Lower leg skin (tissue), 4 donors: ENCODE measurements around the gene RHO. TPM values are rescaled to one million over a fixed set of nuclear protein-coding genes. Genes with fewer than 3 reads are reported as not detected.
"Not testable (repeated sequence)": the region's sequence is repeated elsewhere in the genome, so short reads cannot be mapped to it uniquely, and the experiment has no call there.

Experiments used
- DNase-seq, 2 donors: peaks; one replicate each; pipeline ENCODE4 v3.0.0-alpha.2; 2019; ENCODE audit warnings: low spot score in 2 of 2
- H3K4me3 ChIP-seq: fragments of 200-600 bp; sonication (generic); 2 replicates; pipeline ENCODE4 v1.5.1; 2017; ENCODE audit warnings: mild to moderate bottlenecking, low read depth; ENCODE audit not compliant: poor library complexity, severe bottlenecking
- POLR2A ChIP-seq, 2 donors: fragments of 450-650 bp; IDR thresholded peaks; one replicate each; pipeline ENCODE4 v1.6.1; 2016 to 2017; ENCODE audit warnings: antibody characterized with exemption in 2 of 2, mild to moderate bottlenecking in 1 of 2, moderate library complexity in 1 of 2
- WGBS, 2 donors: methylation state at CpG; one replicate each; pipeline ENCODE4 v1.1.5; 2018; 5-methylcytosine and 5-hydroxymethylcytosine counted together
- intact Hi-C: fragments of 100-400 bp; cut with DNase I; formaldehyde crosslinking; loops from one replicate; pipeline ENCODE4 v1.15.0; 2023; ENCODE audit warnings: low total_unique reads
- total RNA-seq, 4 donors: library from RNA; depleted of rRNA; stranded (reverse); fragments of >200 nt; gene quantifications; one replicate each; pipeline ENCODE4 v1.1.0, GENCODE V29; 2016
- TF ChIP-seq, protein P1 (sequence below), 3 donors: fragments of 450-650 bp; IDR thresholded peaks; one replicate each; pipeline ENCODE4 v1.5.1; 2016; ENCODE audit warnings: antibody characterized with exemption in 3 of 3, mild to moderate bottlenecking in 3 of 3, moderate library complexity in 2 of 3

Gene RHO
- total RNA-seq, 4 donors from 2014 or later, result not detected

DNA sequence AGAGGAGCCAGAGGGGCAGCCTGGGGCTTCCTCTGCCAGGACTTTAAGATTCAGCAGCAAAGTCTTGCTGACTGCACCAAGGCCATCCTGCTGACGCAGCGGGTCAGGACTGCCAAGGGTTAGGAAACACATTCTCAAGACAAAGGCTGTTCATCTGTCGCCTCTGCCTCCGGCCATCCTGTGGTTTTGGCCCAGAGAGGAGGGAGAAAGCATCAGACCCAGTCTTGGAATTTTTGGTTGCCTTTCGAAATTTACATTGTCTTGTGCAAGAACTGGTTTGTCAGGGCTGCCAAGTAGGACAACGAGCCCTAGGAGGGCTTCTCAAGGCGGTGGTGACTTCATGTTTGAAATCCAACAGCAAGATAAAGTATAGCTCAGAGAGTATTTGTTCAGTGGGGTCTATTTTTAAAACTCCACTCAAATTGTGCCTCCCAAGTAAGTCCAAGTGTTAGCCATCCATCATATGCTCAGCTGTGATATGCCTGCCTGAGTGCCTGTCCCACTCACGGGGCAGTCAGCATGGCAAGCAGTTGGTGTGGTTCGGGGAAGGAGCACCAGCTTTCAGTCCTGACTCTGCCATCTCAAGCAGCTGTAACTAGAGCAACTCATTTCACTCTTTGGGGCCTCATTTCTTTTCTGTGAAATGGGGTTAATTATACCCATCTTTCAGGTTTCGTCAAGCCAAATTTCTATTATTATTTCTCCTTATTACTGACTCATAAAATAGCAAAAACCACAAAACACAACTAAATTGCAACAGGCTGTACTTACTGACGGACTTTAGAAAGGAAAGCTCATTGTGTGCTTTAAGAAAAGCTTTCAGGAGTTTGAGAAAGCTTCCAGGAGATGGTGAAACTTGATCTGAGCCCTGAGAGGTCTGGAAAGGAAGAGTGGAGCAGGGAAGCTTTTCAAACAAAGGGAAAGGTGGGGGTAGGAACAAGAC is 42.4 kb upstream of the RHO start:
- intact Hi-C loops, result loop anchor here (10.0 kb wide), 1 partner anchor 339 kb away; no protein-coding TSS in a partner anchor
- TF ChIP-seq, protein P1, sequence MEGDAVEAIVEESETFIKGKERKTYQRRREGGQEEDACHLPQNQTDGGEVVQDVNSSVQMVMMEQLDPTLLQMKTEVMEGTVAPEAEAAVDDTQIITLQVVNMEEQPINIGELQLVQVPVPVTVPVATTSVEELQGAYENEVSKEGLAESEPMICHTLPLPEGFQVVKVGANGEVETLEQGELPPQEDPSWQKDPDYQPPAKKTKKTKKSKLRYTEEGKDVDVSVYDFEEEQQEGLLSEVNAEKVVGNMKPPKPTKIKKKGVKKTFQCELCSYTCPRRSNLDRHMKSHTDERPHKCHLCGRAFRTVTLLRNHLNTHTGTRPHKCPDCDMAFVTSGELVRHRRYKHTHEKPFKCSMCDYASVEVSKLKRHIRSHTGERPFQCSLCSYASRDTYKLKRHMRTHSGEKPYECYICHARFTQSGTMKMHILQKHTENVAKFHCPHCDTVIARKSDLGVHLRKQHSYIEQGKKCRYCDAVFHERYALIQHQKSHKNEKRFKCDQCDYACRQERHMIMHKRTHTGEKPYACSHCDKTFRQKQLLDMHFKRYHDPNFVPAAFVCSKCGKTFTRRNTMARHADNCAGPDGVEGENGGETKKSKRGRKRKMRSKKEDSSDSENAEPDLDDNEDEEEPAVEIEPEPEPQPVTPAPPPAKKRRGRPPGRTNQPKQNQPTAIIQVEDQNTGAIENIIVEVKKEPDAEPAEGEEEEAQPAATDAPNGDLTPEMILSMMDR (IDR thresholded peaks at IDR 0.05), result no peak
- no peak for TF ChIP-seq POLR2A (IDR thresholded peaks at IDR 0.05)
- 45 to 51% methylated on average over 11 of the region's 11 CpGs for WGBS, 2 donors
- no peak overlapping the region for H3K4me3 ChIP-seq
- peak; percentile 92 to 98 for DNase-seq

DNA sequence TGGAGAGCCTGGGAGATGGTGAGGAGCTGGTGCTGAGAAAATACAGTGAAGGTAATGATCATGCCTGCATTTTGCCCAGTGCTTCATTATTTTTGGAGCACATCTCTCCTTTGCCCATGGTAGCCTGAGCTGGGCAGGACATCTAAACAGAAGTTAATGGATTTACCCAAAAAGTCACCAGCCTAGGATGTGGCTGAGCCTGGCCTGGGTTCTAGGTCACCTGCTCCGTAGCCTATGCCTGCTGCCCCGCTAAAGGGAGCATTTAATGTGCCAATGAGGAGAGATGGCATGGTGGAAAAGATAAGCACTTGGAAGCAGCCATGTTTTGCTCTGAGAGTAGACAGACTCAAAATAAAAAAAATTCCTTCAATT is 41.8 kb upstream of the RHO start:
- no peak overlapping the region for H3K4me3 ChIP-seq
- 90 to 98% methylated on average over 2 of the region's 2 CpGs for WGBS, 2 donors
- TF ChIP-seq POLR2A (IDR thresholded peaks at IDR 0.05), result no peak
- TF ChIP-seq, protein P1 (IDR thresholded peaks at IDR 0.05), result no peak
- DNase-seq, result no peak
- intact Hi-C loops, result loop anchor here (10.0 kb wide), 1 partner anchor 338 kb away; no protein-coding TSS in a partner anchor

DNA sequence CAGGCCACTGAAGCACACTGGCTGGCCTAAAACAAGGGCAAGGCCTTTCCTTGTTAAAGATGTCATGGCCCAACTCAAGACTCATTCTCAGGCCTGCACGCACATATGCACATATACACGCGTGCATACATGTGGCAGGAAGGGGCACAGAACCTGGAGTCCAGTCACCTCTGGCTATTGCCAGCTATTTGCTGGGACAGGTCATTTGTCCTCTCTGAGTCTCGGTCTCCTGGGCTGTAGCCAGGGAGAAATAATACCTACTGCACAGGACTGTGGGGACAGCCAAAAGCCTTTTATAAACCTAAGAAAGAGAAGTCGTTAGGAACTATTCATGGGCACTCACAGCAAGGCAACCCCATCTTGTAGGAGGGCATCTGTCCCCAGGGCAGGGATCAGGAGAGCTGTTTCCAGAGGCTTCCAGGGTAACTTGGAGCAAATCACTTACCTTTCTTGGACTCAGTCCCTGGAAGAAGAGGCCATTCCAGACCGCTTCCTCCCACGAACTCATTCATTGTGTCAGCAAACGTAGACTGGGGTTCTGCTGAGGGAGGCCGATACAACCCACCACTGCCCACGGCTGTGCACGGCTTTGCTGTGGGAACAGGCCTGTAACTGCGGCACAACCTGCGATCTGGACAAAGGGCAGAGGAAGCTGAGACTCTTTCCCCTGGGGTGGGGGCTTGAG is 41.1 kb upstream of the RHO start:
- intact Hi-C loops, result loop anchor here (10.0 kb wide), 1 partner anchor 337 kb away; no protein-coding TSS in a partner anchor
- H3K4me3 ChIP-seq, result no peak overlapping the region
- DNase-seq, result no peak
- 88 to 90% methylated on average over 13 of the region's 13 CpGs for WGBS, 2 donors
- no peak for TF ChIP-seq POLR2A (IDR thresholded peaks at IDR 0.05)
- TF ChIP-seq, protein P1 (IDR thresholded peaks at IDR 0.05), result no peak

DNA sequence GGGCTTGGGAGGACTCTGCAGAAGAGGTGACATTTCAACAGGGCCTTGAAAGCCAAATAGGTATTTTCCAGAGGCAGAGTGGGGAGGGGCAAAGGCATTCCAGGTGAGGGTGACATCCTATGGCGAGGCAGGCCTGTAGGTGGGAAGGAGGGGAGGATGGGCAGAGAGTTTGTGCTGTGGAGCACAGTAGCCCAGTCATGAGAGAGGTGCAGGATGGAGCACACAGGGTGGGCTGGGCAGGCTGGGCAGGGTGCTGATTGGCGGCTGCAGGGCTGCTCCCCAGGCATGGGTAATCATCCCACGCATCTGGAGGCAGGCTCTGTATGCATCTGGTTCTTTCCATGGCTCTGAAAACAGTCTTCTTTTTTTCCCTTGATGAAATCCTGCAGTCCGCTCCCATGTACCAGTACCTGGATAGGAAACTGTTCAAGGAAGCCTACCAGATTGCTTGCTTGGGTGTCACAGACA is 40.5 kb upstream of the RHO start:
- not testable (repeated sequence) for DNase-seq, H3K4me3 ChIP-seq
- WGBS, 2 donors, result 91% methylated on average over 4 of the region's 4 CpGs
- intact Hi-C loops, result loop anchor here (10.0 kb wide), 1 partner anchor 337 kb away; no protein-coding TSS in a partner anchor

DNA sequence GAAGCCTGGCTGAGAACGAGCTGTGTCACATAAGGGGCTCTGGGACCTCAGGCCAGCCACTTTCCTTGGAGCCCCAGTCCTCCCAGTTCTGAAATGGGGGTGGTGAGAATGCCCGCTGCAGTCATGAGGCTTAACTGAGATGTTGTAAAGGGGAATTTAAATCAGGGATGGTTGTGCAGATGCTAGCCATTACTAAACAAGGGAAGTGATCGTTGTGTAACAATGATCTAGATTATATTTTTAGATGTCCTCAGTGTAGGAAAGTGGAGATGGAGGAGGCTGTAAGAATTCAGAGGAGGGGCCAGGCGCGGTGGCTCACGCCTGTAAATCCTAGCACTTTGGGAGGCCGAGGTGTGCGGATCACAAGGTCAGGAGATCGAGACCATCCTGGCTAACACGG is 39.2 kb upstream of the RHO start:
- not testable (repeated sequence) for DNase-seq, H3K4me3 ChIP-seq
- intact Hi-C loops, result loop anchor here (10.0 kb wide), 1 partner anchor 336 kb away; no protein-coding TSS in a partner anchor
- WGBS, 2 donors, result 87 to 93% methylated on average over 10 of the region's 10 CpGs

DNA sequence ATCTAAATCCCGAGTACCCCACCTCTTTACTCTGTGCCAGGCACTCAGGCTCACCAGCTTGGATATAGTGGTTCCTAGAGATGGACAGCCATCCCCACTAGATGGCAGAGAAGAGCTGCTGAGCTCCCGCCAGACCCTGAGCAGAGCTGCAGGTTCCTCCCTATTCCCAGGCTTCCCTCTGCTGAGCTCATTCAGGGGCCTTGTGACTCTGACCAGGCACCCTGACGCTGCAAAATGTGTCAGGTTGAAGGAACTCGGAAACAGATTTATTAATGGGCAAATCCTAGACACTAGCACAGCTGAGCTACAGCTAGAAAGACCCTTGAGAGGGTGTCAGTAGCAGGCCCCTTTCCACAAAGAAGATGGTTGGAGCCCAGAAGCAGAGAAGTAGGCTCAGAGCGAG is 38.2 kb upstream of the RHO start:
- WGBS, 2 donors, result 18 to 23% methylated on average over 5 of the region's 5 CpGs
- no peak for TF ChIP-seq POLR2A (IDR thresholded peaks at IDR 0.05)
- TF ChIP-seq, protein P1 (IDR thresholded peaks at IDR 0.05), result peak in 1 of 3 donors; percentile 90
- no peak overlapping the region for H3K4me3 ChIP-seq
- DNase-seq, result peak; percentile 87 to 96
- intact Hi-C loops, result loop anchor here (10.0 kb wide), 2 partner anchors 135 to 445 kb away; no protein-coding TSS in a partner anchor

DNA sequence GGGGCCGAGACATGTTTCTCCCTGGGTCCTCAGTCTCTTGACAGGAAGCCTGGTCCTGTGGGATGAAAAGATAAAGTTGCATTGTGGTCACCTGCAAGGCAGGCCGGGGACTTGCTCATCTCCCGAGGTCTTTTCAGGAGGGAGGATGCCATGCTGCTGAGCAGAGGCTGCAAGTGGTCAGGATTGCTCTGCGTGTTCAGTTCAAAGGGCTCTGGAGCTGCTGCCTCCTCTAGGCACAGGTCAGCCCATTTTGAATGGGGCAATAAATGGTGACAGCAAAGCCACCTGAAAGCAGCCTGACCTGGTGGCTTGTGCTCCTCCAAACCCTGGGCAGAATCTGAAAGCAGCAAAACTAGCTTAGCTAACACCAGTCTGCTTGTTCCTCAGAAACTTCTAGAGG is 37.4 kb upstream of the RHO start:
- WGBS, 2 donors, result 86 to 89% methylated on average over 4 of the region's 4 CpGs
- intact Hi-C loops, result loop anchor here (10.0 kb wide), 2 partner anchors 134 to 444 kb away; no protein-coding TSS in a partner anchor
- not testable (repeated sequence) for H3K4me3 ChIP-seq, DNase-seq
